Astrocyte (in vitro differentiated cells and primary cell): ENCODE data around the gene UCHL5. TPM values are rescaled to one million over a fixed set of nuclear protein-coding genes. Genes with fewer than 3 reads are reported as not detected.

Experiments
- DNase-seq: peaks from one replicate; pipeline ENCODE4 v3.0.0-alpha.2; 2010; ENCODE audit warnings: low read depth
- FAIRE-seq: peaks from 2 replicates; lab custom pipeline; 2011; peaks lifted over from hg19 to GRCh38; lab: Jason Lieb, UNC
- H2AFZ ChIP-seq: 2 replicates; pipeline ENCODE4 v1.6.0; 2012; ENCODE audit warnings: low read depth, low read length, inconsistent platforms
- H3K27ac ChIP-seq: 2 replicates; pipeline ENCODE4 v1.5.1; 2011; ENCODE audit warnings: low read depth, low read length, inconsistent platforms
- H3K27me3 ChIP-seq: 2 replicates; pipeline ENCODE4 v1.6.0; 2011; ENCODE audit warnings: low read length, inconsistent platforms; ENCODE audit not compliant: insufficient read depth
- H3K36me3 ChIP-seq: 2 replicates; pipeline ENCODE4 v1.5.1; 2011; ENCODE audit warnings: low read length, inconsistent platforms; ENCODE audit not compliant: insufficient read depth
- H3K4me1 ChIP-seq: 2 replicates; pipeline ENCODE4 v1.5.1; 2011; ENCODE audit warnings: low read length, inconsistent platforms; ENCODE audit not compliant: insufficient read depth
- H3K4me2 ChIP-seq: 2 replicates; pipeline ENCODE4 v1.6.0; 2012; ENCODE audit warnings: low read length, inconsistent platforms
- H3K4me3 ChIP-seq: 2 replicates; pipeline ENCODE4 v1.5.1; 2011; ENCODE audit warnings: low read depth, mild to moderate bottlenecking, low read length, inconsistent platforms; ENCODE audit not compliant: insufficient read depth
- H3K79me2 ChIP-seq: 2 replicates; pipeline ENCODE4 v1.6.0; 2012; ENCODE audit warnings: mild to moderate bottlenecking, low read length, inconsistent platforms; ENCODE audit not compliant: insufficient read depth
- H3K9ac ChIP-seq: 2 replicates; pipeline ENCODE4 v1.6.0; 2012; ENCODE audit warnings: mild to moderate bottlenecking, low read length, inconsistent platforms
- H3K9me3 ChIP-seq: 2 replicates; pipeline ENCODE4 v1.5.1; 2012; ENCODE audit warnings: low read depth, mild to moderate bottlenecking, low read length, inconsistent platforms; ENCODE audit not compliant: insufficient read depth
- H4K20me1 ChIP-seq: 2 replicates; pipeline ENCODE4 v1.6.0; 2012; ENCODE audit warnings: low read length, inconsistent platforms; ENCODE audit not compliant: insufficient read depth
- H3K27ac Mint-ChIP-seq: one replicate; pipeline ENCODE4 v1.8.0; 2021; ENCODE audit warnings: mild to moderate bottlenecking, mixed read lengths; ENCODE audit not compliant: unreplicated experiment
- H3K27me3 Mint-ChIP-seq: one replicate; pipeline ENCODE4 v1.8.0; 2021; ENCODE audit warnings: low read depth, mixed read lengths; ENCODE audit not compliant: unreplicated experiment
- H3K36me3 Mint-ChIP-seq: one replicate; pipeline ENCODE4 v1.8.0; 2021; ENCODE audit warnings: low read depth, mixed read lengths; ENCODE audit not compliant: unreplicated experiment
- H3K4me1 Mint-ChIP-seq: one replicate; pipeline ENCODE4 v1.8.0; 2021; ENCODE audit warnings: low read depth, mixed read lengths; ENCODE audit not compliant: unreplicated experiment
- H3K4me3 Mint-ChIP-seq: one replicate; pipeline ENCODE4 v1.8.0; 2021; ENCODE audit warnings: mild to moderate bottlenecking, moderate library complexity, mixed read lengths; ENCODE audit not compliant: unreplicated experiment
- H3K9me3 Mint-ChIP-seq: one replicate; pipeline ENCODE4 v1.8.0; 2021; ENCODE audit warnings: mild to moderate bottlenecking, mixed read lengths; ENCODE audit not compliant: unreplicated experiment
- CTCF ChIP-seq: IDR thresholded peaks from 2 replicates; pipeline ENCODE4 v1.5.1; 2011; ENCODE audit warnings: low read depth, mild to moderate bottlenecking, inconsistent platforms, low read length, moderate library complexity; ENCODE audit not compliant: insufficient read depth
- EZH2 ChIP-seq: IDR thresholded peaks from 2 replicates; pipeline ENCODE4 v1.6.1; 2012; ENCODE audit warnings: mild to moderate bottlenecking, low read length, inconsistent platforms; ENCODE audit not compliant: insufficient read depth
- total RNA-seq: library from RNA; stranded (reverse); gene quantifications from 2 replicates; pipeline ENCODE4 v1.2.1, GENCODE V29; 2021

The UCHL5 gene
- total RNA-seq, 1 donor from 2014 or later, result 33.3 TPM

GRCh38 chr1:193009501-193009900 lies 49.7 kb downstream of the UCHL5 start:
- H3K36me3 Mint-ChIP-seq, result peaks cover 3% of the 10 kb centered on the region
- H3K4me1 ChIP-seq, result peaks cover 3% of the 10 kb centered on the region
- H2AFZ ChIP-seq, result no peak overlapping the region
- no peak overlapping the region for H3K4me2 ChIP-seq
- H3K79me2 ChIP-seq, result no peaks in the 10 kb centered on the region
- H3K27ac ChIP-seq, result no peak overlapping the region
- no peaks in the 10 kb centered on the region for H3K27me3 Mint-ChIP-seq
- H3K27me3 ChIP-seq, result no peaks in the 10 kb centered on the region
- DNase-seq (no peak), FAIRE-seq (no peak)
- TF ChIP-seq EZH2 (no peak), CTCF (no peak)
- H3K9me3 ChIP-seq, result peaks cover 2% of the 10 kb centered on the region
- H3K4me3 Mint-ChIP-seq, result no peak overlapping the region
- no peak overlapping the region for H3K27ac Mint-ChIP-seq
- H3K9ac ChIP-seq, result no peak overlapping the region
- H3K4me1 Mint-ChIP-seq, result peaks cover 9% of the 10 kb centered on the region
- no peaks in the 10 kb centered on the region for H4K20me1 ChIP-seq
- H3K36me3 ChIP-seq, result no peaks in the 10 kb centered on the region
- H3K4me3 ChIP-seq, result no peak overlapping the region
- no peaks in the 10 kb centered on the region for H3K9me3 Mint-ChIP-seq

GRCh38 chr1:193005785-193006184 lies 53.4 kb downstream of the UCHL5 start:
- no peak overlapping the region for H2AFZ ChIP-seq
- Mint-ChIP-seq H3K36me3 (peaks cover 7% of the 10 kb centered on the region), H3K27me3 (no peaks in the 10 kb centered on the region), H3K27ac (no peak overlapping the region), H3K4me3 (no peak overlapping the region), H3K9me3 (no peaks in the 10 kb centered on the region), H3K4me1 (no peaks in the 10 kb centered on the region)
- no peak overlapping the region for H3K4me2 ChIP-seq
- H3K79me2 ChIP-seq, result no peaks in the 10 kb centered on the region
- no peak overlapping the region for H3K9ac ChIP-seq
- no peak overlapping the region for H3K27ac ChIP-seq
- no peak overlapping the region for H3K4me3 ChIP-seq
- no peaks in the 10 kb centered on the region for H3K36me3 ChIP-seq
- no peak for FAIRE-seq
- TF ChIP-seq EZH2 (no peak), CTCF (no peak)
- no peaks in the 10 kb centered on the region for H3K4me1 ChIP-seq
- peaks cover 2% of the 10 kb centered on the region for H3K9me3 ChIP-seq
- H3K27me3 ChIP-seq, result no peaks in the 10 kb centered on the region
- no peaks in the 10 kb centered on the region for H4K20me1 ChIP-seq
- DNase-seq, result no peak

- Mint-ChIP-seq H3K9me3 (peaks cover 6% of the 10 kb centered on the region), H3K27ac (no peak overlapping the region), H3K27me3 (no peaks in the 10 kb centered on the region), H3K4me1 (peaks cover 8% of the 10 kb centered on the region), H3K36me3 (peaks cover 19% of the 10 kb centered on the region), H3K4me3 (no peak overlapping the region)
- Histone ChIP-seq H3K36me3 (peaks cover 5% of the 10 kb centered on the region), H4K20me1 (no peaks in the 10 kb centered on the region), H3K27ac (no peak overlapping the region), H3K4me3 (no peak overlapping the region), H3K4me1 (no peaks in the 10 kb centered on the region), H3K4me2 (no peak overlapping the region), H3K9me3 (peaks cover 5% of the 10 kb centered on the region), H3K27me3 (no peaks in the 10 kb centered on the region), H3K9ac (no peak overlapping the region), H2AFZ (no peak overlapping the region), H3K79me2 (no peaks in the 10 kb centered on the region)
- TF ChIP-seq CTCF (no peak), EZH2 (no peak)
- no peak for DNase-seq
- no peak for FAIRE-seq
These were observed 60.6 kb downstream of the UCHL5 start for GRCh38 chr1:192998536-192998935.
